ENCODE data around the gene WLS.

- TF ChIP-seq GATA3 (IDR thresholded peaks at IDR 0.05; ENCODE audit: low read depth, low read length) = no peak
- no peak for TF ChIP-seq GATA2 (IDR thresholded peaks at IDR 0.05; ENCODE audit: low read depth, low read length)
These were observed 6.5 kb downstream of the WLS start for GRCh38 chr1:68225781-68226180.
